Right atrium auricular region (tissue), 2 donors: ENCODE data around the gene SLC39A11. TPM values are rescaled to one million over a fixed set of nuclear protein-coding genes. Genes with fewer than 3 reads are reported as not detected.
A peak's percentile ranks its signal among the peaks of the same experiment; 100 is the strongest.

Experiments
- DNase-seq: peaks from one replicate; pipeline ENCODE4 v3.0.0-alpha.2; 2019; ENCODE audit warnings: low spot score
- H3K27ac ChIP-seq, 2 donors: fragments of 200-600 bp; sonication (generic); 1 replicate in 1 of 2; 2 replicates in 1 of 2; pipeline ENCODE4 v1.5.1; 2016 to 2019
- H3K27me3 ChIP-seq, 2 donors: fragments of 200-600 bp; sonication (generic); one replicate each; pipeline versions ENCODE4 v1.5.1 to v1.6.0; 2017 to 2019
- H3K36me3 ChIP-seq: fragments of 200-600 bp; sonication (generic); one replicate; pipeline ENCODE4 v1.5.1; 2016
- H3K4me1 ChIP-seq, 2 donors: fragments of 200-600 bp; sonication (generic); one replicate each; pipeline versions ENCODE4 v1.5.1 to v1.6.0; 2017 to 2019
- H3K4me3 ChIP-seq, 2 donors: fragments of 200-600 bp; sonication (generic); 1 replicate in 1 of 2; 2 replicates in 1 of 2; pipeline ENCODE4 v1.5.1; 2017 to 2019; ENCODE audit warnings: mild to moderate bottlenecking in 1 of 2, moderate library complexity in 1 of 2
- H3K9me3 ChIP-seq, 2 donors: fragments of 200-600 bp; sonication (generic); one replicate each; pipeline ENCODE4 v1.5.1; 2019
- total RNA-seq, 2 donors: library from RNA; depleted of rRNA; stranded (reverse); fragments of >200 nt; gene quantifications; one replicate each; pipeline ENCODE4 v1.1.0, GENCODE V29; 2016
- TF ChIP-seq, protein P1 (sequence below), 2 donors: fragments of 200-600 bp; sonication (generic); IDR thresholded peaks; one replicate each; pipeline ENCODE4 v1.5.1; 2019; ENCODE audit warnings: antibody characterized with exemption in 2 of 2

Gene SLC39A11, protein sequence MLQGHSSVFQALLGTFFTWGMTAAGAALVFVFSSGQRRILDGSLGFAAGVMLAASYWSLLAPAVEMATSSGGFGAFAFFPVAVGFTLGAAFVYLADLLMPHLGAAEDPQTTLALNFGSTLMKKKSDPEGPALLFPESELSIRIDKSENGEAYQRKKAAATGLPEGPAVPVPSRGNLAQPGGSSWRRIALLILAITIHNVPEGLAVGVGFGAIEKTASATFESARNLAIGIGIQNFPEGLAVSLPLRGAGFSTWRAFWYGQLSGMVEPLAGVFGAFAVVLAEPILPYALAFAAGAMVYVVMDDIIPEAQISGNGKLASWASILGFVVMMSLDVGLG
- 10 to 100 TPM in 1 of 2 donors, 1 to 10 TPM in 1; 7.4 to 15.5 TPM for total RNA-seq

- TF ChIP-seq, protein P1, sequence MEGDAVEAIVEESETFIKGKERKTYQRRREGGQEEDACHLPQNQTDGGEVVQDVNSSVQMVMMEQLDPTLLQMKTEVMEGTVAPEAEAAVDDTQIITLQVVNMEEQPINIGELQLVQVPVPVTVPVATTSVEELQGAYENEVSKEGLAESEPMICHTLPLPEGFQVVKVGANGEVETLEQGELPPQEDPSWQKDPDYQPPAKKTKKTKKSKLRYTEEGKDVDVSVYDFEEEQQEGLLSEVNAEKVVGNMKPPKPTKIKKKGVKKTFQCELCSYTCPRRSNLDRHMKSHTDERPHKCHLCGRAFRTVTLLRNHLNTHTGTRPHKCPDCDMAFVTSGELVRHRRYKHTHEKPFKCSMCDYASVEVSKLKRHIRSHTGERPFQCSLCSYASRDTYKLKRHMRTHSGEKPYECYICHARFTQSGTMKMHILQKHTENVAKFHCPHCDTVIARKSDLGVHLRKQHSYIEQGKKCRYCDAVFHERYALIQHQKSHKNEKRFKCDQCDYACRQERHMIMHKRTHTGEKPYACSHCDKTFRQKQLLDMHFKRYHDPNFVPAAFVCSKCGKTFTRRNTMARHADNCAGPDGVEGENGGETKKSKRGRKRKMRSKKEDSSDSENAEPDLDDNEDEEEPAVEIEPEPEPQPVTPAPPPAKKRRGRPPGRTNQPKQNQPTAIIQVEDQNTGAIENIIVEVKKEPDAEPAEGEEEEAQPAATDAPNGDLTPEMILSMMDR (IDR thresholded peaks at IDR 0.05), result peak in 1 of 2 donors; percentile 19
- peak within 1 kb of the TSS; percentile 70 to 75 for H3K4me3 ChIP-seq
- peak; percentile 90 for DNase-seq
- peaks cover 0 to 22% of the 10 kb centered on the region in 2 donors for H3K4me1 ChIP-seq
- H3K9me3 ChIP-seq, result no peaks in the 10 kb centered on the region
- H3K36me3 ChIP-seq, result no peaks in the 10 kb centered on the region
- no peaks in the 10 kb centered on the region for H3K27me3 ChIP-seq
- H3K27ac ChIP-seq, result peak within 1 kb of the TSS; percentile 59 to 67
Observed at GRCh38 chr17:73092523-73093135, at the start of gene SLC39A11. Gene SLC39A11 (minus strand): TSS chr17:73092688. CDS start chr17:73088764, 3,924 bp downstream.

DNA sequence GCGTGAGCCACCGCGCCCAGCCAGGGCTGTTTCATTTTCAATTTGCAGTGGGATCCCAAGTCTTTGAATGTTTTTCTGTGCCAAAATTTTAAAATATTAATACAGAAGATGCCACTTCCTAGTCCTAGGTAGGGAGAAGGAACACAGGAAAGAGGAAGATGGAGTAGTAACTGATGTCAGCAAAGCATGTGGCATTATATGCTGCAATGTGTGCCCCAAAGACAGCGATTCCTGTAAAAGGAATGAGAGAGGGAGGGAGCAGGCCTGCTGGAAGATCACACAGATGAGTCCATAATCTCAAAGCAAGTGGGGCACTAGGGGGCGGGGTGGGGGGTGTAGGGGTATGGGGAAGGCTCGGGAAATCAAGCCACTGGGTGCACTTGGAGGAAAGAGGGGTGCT is 48.9 kb upstream of the SLC39A11 start:
- TF ChIP-seq, protein P1 (IDR thresholded peaks at IDR 0.05), result no peak
- Histone ChIP-seq H3K4me3 (no peak overlapping the region), H3K27ac (no peak overlapping the region), H3K9me3 (no peaks in the 10 kb centered on the region), H3K36me3 (no peaks in the 10 kb centered on the region), H3K4me1 (no peaks in the 10 kb centered on the region), H3K27me3 (no peaks in the 10 kb centered on the region)
- DNase-seq, result no peak

DNA sequence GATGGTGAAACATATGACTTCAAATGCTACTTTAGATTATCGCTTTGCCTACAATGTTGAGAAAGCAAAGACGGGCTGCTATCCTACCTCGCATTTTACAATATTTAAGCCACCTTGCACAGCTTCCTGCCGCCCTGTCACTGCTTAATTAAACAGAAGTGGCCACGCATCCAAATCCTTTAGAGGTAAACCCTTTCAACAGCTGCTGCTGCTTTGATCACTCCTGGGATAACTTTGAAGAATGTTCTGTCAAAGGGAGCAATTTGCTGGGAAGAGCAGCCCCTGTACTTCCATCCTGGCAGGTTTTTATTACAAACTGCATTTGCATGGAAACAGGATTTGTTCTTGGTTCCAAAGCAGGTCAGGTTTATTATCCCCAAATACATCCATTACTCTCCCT is 48.1 kb upstream of the SLC39A11 start:
- no peaks in the 10 kb centered on the region for H3K27me3 ChIP-seq
- H3K36me3 ChIP-seq, result no peaks in the 10 kb centered on the region
- DNase-seq, result no peak
- H3K4me3 ChIP-seq, result no peak overlapping the region
- H3K27ac ChIP-seq, result no peak overlapping the region
- H3K9me3 ChIP-seq, result no peaks in the 10 kb centered on the region
- H3K4me1 ChIP-seq, result no peaks in the 10 kb centered on the region
- TF ChIP-seq, protein P1 (IDR thresholded peaks at IDR 0.05), result no peak

DNA sequence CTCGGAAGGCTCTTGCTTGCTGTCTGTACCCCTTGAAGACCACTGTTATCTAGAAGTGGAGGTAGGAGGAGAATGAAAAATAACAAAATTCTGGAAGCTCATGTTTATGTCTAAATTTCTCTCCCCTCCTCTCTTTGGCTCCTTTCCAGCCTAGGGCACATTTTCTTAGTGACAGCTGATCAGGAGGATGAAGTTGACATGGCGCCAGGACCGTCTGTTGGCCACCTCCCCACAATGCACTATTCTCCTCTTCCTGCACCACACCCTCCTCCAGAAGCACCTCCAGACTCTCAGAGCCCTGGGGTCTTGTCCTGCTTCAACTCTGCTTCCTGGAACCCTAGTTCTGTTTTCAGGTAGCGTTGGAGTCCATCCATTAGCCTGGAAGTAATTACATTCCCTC is 46.8 kb upstream of the SLC39A11 start:
- H3K9me3 ChIP-seq, result no peaks in the 10 kb centered on the region
- no peaks in the 10 kb centered on the region for H3K4me1 ChIP-seq

DNA sequence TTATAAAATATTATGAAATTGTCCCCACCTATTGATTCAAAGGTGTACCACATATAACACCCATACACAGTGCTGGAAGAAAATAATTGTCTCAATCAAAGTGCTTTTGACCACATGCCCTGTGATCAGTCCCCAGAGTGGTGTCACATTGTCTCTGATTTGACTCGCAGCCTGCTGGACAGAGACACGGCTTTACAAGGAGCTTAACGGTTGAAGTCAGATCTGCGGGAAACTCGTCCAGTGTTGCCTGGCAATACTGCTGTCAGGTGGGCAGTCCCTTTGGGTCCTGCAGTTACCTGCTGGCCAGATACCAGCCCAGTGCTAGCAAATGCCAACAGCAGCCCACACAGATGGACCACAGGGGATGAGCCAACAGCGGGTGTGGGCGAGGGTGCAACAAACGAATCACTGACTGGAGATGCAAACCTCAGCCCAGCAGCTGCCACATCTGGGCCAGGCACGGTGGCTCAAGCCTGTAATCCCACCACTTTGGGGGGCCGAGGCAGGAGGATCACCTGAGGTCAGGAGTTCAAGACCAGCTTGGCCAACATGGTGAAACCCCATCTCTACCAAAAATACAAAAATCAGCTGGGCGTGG is 46.2 kb upstream of the SLC39A11 start:
- no peak overlapping the region for H3K27ac ChIP-seq
- DNase-seq, result no peak

More for the DNA sequence above, 46.8 kb upstream of the SLC39A11 start:
- H3K27me3 ChIP-seq, result no peaks in the 10 kb centered on the region
- H3K36me3 ChIP-seq, result no peaks in the 10 kb centered on the region
- TF ChIP-seq, protein P1 (IDR thresholded peaks at IDR 0.05), result no peak
- no peak overlapping the region for H3K27ac ChIP-seq
- DNase-seq, result no peak
- no peak overlapping the region for H3K4me3 ChIP-seq

More for the DNA sequence above, 46.2 kb upstream of the SLC39A11 start:
- H3K4me1 ChIP-seq, result no peaks in the 10 kb centered on the region
- no peaks in the 10 kb centered on the region for H3K27me3 ChIP-seq
- H3K4me3 ChIP-seq, result no peak overlapping the region
- no peaks in the 10 kb centered on the region for H3K36me3 ChIP-seq
- TF ChIP-seq, protein P1 (IDR thresholded peaks at IDR 0.05), result no peak
- no peaks in the 10 kb centered on the region for H3K9me3 ChIP-seq
